Endodermal cell (in vitro differentiated cells): ENCODE data around the gene TIGD1. TPM values are rescaled to one million over a fixed set of nuclear protein-coding genes. Genes with fewer than 3 reads are reported as not detected.

Experiments
- DNase-seq: peaks from one replicate; pipeline ENCODE4 v3.0.0-alpha.2; 2017
- H3K27ac ChIP-seq: 2 replicates; pipeline ENCODE4 v1.5.1; 2013; ENCODE audit warnings: mild to moderate bottlenecking, low read depth, low read length, moderate library complexity
- H3K27me3 ChIP-seq: 2 replicates; pipeline ENCODE4 v1.6.1; 2013; ENCODE audit warnings: mild to moderate bottlenecking, low read length, moderate library complexity; ENCODE audit not compliant: insufficient read depth, control insufficient read depth, poor library complexity, severe bottlenecking
- H3K36me3 ChIP-seq: 2 replicates; pipeline ENCODE4 v1.7.0; 2013; ENCODE audit warnings: mild to moderate bottlenecking, low read length, moderate library complexity; ENCODE audit not compliant: control insufficient read depth, insufficient read depth
- H3K4me1 ChIP-seq: one replicate; pipeline ENCODE4 v1.7.0; 2013; ENCODE audit warnings: low read length; ENCODE audit not compliant: control insufficient read depth, insufficient read depth
- H3K4me3 ChIP-seq: 2 replicates; pipeline ENCODE4 v1.5.1; 2013; ENCODE audit warnings: mild to moderate bottlenecking, low read length, moderate library complexity
- H3K9ac ChIP-seq: 2 replicates; pipeline ENCODE4 v1.6.1; 2013; ENCODE audit warnings: mild to moderate bottlenecking, low read length, moderate library complexity; ENCODE audit not compliant: poor library complexity, severe bottlenecking; ENCODE audit errors: extremely low read depth
- H3K9me3 ChIP-seq: 2 replicates; pipeline ENCODE4 v1.6.1; 2013; ENCODE audit warnings: mild to moderate bottlenecking, low read length, moderate library complexity; ENCODE audit not compliant: control insufficient read depth
- H3K27ac Mint-ChIP-seq: 2 replicates; pipeline ENCODE4 v1.8.0; 2020; ENCODE audit warnings: mixed read lengths
- H3K27me3 Mint-ChIP-seq: 2 replicates; pipeline ENCODE4 v1.8.0; 2021; ENCODE audit warnings: mild to moderate bottlenecking, mixed read lengths; ENCODE audit not compliant: insufficient read depth
- H3K36me3 Mint-ChIP-seq: 2 replicates; pipeline ENCODE4 v1.8.0; 2020; ENCODE audit warnings: low read depth, mixed read lengths
- H3K4me1 Mint-ChIP-seq: 2 replicates; pipeline ENCODE4 v1.8.0; 2020; ENCODE audit warnings: mixed read lengths
- H3K4me3 Mint-ChIP-seq: 2 replicates; pipeline ENCODE4 v1.8.0; 2020; ENCODE audit warnings: mild to moderate bottlenecking, moderate library complexity, mixed read lengths
- H3K9me3 Mint-ChIP-seq: 2 replicates; pipeline ENCODE4 v1.8.0; 2020; ENCODE audit warnings: mild to moderate bottlenecking, mixed read lengths
- CTCF ChIP-seq: fragments of 200-600 bp; sonication (generic); conservative IDR thresholded peaks from 2 replicates; pipeline ENCODE4 v1.5.0; 2021; ENCODE audit warnings: antibody characterized with exemption, mild to moderate bottlenecking
- WGBS, 2 experiments: methylation state at CpG; one replicate each; pipeline versions ENCODE4 v1.1.5 to v1.1.7; 2013; ENCODE audit warnings: missing lambda C conversion rate in 2 of 2, mixed read lengths in 1 of 2; ENCODE audit not compliant: insufficient coverage in 1 of 2, insufficient read length in 1 of 2; 5-methylcytosine and 5-hydroxymethylcytosine counted together
- total RNA-seq, 2 donors: library from RNA; stranded (reverse); fragmentation: NEBNext Ultra II Directional in 1 of 2; extraction: Animal tissue kit (Norgen Biotek cat#: 25700) in 1 of 2; gene quantifications; 2 replicates in 1 of 2; 3 replicates in 1 of 2; pipeline ENCODE4 v1.2.1, GENCODE V29; 2021

The TIGD1 gene
- total RNA-seq, 2 donors from 2014 or later, result 6.5 to 6.7 TPM

DNA sequence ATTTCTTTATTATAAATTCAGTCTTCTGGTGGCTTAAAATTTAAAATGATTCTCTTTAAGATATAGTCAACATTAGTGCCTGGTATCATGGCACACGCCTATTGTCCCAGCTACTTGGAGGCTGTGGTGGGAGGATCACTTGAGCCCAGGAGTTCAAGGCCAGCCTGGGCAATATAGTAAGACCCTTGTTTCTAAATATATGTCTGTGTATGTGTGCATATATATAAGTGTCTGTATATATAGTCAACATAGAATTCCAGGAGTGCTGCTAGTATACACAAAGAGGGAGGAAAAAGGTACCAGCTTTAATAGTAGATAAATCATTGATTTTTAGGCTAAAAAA is 25.0 kb upstream of the TIGD1 start:
- H3K4me3 ChIP-seq, result no peak overlapping the region
- WGBS, 2 experiments, result 95 to 100% methylated on average over 1 of the region's 1 CpG
- H3K27ac ChIP-seq, result no peak overlapping the region
- H3K9ac ChIP-seq, result no peak overlapping the region
- no peak for DNase-seq
- no peak for TF ChIP-seq CTCF
- Mint-ChIP-seq H3K4me1 (no peaks in the 10 kb centered on the region), H3K4me3 (no peak overlapping the region), H3K36me3 (peaks cover 55% of the 10 kb centered on the region), H3K27ac (no peak overlapping the region), H3K27me3 (no peaks in the 10 kb centered on the region), H3K9me3 (no peaks in the 10 kb centered on the region)
- H3K4me1 ChIP-seq, result no peaks in the 10 kb centered on the region
- no peaks in the 10 kb centered on the region for H3K9me3 ChIP-seq
- H3K36me3 ChIP-seq, result peaks cover 70% of the 10 kb centered on the region
- no peaks in the 10 kb centered on the region for H3K27me3 ChIP-seq

DNA sequence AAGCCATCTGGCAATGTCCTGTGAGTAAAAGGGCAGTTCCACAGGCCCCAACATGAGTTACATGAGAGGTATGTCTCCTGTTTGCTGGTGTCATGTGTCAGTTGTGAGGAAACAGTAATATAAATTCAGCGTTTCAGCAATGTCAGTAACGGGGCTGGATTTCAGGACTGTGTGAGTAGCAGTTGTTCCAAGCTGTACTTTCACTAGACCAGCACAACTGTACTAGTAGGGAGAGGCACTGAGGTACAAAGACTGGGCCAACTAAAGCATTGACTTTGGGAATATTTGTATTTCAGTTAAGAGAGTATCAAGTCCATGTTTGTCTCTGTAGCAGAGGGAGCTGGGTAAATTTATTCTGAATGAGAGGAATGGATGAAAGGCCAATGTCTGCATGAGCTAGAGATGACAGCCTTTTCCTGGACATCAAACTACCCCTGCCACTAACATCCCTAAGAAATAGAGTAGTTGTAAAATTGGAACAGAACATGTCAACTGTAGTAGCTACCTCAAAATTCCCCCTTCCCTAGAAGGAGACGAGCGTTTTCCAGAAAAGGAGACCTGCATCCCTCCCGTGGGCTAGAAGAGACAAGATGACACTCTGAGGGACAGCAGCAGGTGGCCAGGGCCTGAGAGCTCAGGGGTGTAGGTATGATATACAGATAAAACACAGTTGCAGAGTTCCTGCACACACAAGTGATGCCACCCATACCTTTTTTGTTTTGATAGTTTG is 24.5 kb upstream of the TIGD1 start:
- H3K27me3 Mint-ChIP-seq, result no peaks in the 10 kb centered on the region
- DNase-seq, result no peak
- Histone ChIP-seq H3K27ac (no peak overlapping the region), H3K36me3 (peaks cover 67% of the 10 kb centered on the region), H3K4me3 (no peak overlapping the region), H3K4me1 (no peaks in the 10 kb centered on the region), H3K9ac (no peak overlapping the region), H3K9me3 (no peaks in the 10 kb centered on the region), H3K27me3 (no peaks in the 10 kb centered on the region)
- H3K9me3 Mint-ChIP-seq, result no peaks in the 10 kb centered on the region
- no peaks in the 10 kb centered on the region for H3K4me1 Mint-ChIP-seq
- no peak for TF ChIP-seq CTCF
- no peak overlapping the region for H3K27ac Mint-ChIP-seq
- WGBS, 2 experiments, result 97 to 100% methylated on average over 2 to 5 of the region's 5 CpGs
- H3K4me3 Mint-ChIP-seq, result no peak overlapping the region
- H3K36me3 Mint-ChIP-seq, result peaks cover 59% of the 10 kb centered on the region

DNA sequence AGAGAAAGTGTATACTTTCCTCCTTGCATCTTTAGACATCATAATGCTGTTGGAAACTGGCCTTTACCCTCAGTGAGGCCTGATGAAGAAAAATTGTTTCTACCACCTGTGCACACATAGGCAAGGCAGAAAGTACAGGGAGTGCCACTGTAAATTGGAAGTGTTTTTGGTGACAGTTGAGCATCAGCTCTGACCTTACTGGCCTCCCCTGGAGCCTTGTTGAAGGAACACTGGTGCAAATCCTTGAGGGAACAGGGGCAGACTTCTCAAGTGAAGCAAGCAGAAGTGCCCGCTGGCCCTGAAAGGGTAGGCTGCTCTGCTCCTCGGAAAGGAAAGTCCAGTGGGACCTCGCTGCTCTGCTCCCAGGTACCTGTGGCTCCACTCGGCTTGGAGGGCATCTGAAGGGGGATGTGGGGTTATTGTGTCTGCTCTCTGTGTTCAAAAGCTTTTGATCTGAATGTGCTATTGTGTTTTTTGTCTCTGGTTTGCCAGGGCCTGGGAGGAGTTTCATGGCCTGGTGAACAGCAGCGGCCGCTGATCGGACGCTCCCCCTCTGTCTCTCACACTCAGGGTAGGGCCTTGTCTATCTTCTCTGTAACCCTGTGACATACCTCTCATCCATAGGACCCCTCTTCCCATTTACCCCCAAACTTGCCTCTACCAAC is 23.5 kb upstream of the TIGD1 start:
- H3K4me3 ChIP-seq, result no peak overlapping the region
- no peak overlapping the region for H3K4me3 Mint-ChIP-seq
- H3K36me3 Mint-ChIP-seq, result peaks cover 66% of the 10 kb centered on the region
- no peak for TF ChIP-seq CTCF
- WGBS, 2 experiments, result 94 to 100% methylated on average over 3 to 8 of the region's 8 CpGs
- H3K27ac Mint-ChIP-seq, result no peak overlapping the region
- H3K9me3 Mint-ChIP-seq, result no peaks in the 10 kb centered on the region
- no peaks in the 10 kb centered on the region for H3K4me1 ChIP-seq
- no peaks in the 10 kb centered on the region for H3K9me3 ChIP-seq
- H3K4me1 Mint-ChIP-seq, result no peaks in the 10 kb centered on the region
- no peaks in the 10 kb centered on the region for H3K27me3 Mint-ChIP-seq
- peaks cover 73% of the 10 kb centered on the region for H3K36me3 ChIP-seq
- DNase-seq, result no peak
- no peaks in the 10 kb centered on the region for H3K27me3 ChIP-seq
- H3K9ac ChIP-seq, result no peak overlapping the region
- no peak overlapping the region for H3K27ac ChIP-seq
